ENCODE measurements around the gene SLC39A9. TPM values are rescaled to one million over a fixed set of nuclear protein-coding genes. Genes with fewer than 3 reads are reported as not detected.

Gene SLC39A9
- total and polyA plus RNA-seq, 8 donors = 12.1 to 121 (median 19.6) TPM

DNA sequence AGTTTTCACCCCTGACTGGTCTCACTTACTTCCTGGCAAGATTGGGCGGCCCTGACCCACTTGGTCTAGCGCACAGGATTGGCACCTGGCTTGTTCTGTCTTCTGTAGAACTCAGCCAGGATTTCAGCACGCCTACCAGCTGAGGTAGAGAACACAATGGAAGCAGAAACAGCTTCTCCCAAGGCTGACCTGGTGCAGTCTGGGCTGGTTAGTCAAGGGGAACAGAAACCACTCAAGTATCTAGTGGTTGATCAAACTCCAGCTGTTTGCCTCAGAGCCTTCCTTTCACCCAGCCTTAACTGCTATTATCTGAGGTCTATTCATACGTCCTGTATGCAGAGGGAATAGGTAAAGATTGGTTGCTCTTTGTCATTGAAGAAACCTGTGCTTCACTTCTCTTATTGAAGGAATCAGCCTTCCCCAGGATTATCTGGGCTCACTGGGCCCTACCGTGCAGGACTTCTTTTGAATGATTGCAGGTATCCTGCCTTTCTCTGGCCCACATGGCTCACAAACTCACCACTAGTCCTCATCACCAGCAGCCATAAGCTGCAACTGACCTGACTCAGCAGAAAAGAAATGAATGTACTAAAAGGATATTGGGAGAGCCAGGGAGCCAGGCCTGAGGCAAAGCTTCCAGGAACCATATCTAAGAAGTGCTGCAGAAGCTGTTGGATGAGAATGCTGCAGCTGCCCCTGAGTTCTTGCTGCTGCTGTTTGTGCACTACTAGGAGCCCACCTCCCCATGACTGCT, 83.5 kb downstream of the SLC39A9 start:
- Histone ChIP-seq H3K9me3 (peaks cover 0 to 3% (median 0%) of the 10 kb centered on the region in 4 donors), H3K4me3 (no peak overlapping the region), H3K27ac (no peak overlapping the region), H3K4me1 (peaks cover 17 to 20% (median 18%) of the 10 kb centered on the region in 4 donors), H3K36me3 (no peaks in the 10 kb centered on the region), H3K27me3 (peaks cover 5 to 60% (median 38%) of the 10 kb centered on the region in 3 donors)
- TF ChIP-seq, protein P1, sequence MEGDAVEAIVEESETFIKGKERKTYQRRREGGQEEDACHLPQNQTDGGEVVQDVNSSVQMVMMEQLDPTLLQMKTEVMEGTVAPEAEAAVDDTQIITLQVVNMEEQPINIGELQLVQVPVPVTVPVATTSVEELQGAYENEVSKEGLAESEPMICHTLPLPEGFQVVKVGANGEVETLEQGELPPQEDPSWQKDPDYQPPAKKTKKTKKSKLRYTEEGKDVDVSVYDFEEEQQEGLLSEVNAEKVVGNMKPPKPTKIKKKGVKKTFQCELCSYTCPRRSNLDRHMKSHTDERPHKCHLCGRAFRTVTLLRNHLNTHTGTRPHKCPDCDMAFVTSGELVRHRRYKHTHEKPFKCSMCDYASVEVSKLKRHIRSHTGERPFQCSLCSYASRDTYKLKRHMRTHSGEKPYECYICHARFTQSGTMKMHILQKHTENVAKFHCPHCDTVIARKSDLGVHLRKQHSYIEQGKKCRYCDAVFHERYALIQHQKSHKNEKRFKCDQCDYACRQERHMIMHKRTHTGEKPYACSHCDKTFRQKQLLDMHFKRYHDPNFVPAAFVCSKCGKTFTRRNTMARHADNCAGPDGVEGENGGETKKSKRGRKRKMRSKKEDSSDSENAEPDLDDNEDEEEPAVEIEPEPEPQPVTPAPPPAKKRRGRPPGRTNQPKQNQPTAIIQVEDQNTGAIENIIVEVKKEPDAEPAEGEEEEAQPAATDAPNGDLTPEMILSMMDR (IDR thresholded peaks at IDR 0.05) = no peak
- TF ChIP-seq EP300 (IDR thresholded peaks at IDR 0.05) = no peak
- intact Hi-C loops (cut with DNase I; ENCODE audit: low total_unique reads) = no loop called here
- WGBS, 5 donors = 69 to 87% (median 82%) methylated on average over 5 of the region's 5 CpGs
- DNase-seq = no peak

DNA sequence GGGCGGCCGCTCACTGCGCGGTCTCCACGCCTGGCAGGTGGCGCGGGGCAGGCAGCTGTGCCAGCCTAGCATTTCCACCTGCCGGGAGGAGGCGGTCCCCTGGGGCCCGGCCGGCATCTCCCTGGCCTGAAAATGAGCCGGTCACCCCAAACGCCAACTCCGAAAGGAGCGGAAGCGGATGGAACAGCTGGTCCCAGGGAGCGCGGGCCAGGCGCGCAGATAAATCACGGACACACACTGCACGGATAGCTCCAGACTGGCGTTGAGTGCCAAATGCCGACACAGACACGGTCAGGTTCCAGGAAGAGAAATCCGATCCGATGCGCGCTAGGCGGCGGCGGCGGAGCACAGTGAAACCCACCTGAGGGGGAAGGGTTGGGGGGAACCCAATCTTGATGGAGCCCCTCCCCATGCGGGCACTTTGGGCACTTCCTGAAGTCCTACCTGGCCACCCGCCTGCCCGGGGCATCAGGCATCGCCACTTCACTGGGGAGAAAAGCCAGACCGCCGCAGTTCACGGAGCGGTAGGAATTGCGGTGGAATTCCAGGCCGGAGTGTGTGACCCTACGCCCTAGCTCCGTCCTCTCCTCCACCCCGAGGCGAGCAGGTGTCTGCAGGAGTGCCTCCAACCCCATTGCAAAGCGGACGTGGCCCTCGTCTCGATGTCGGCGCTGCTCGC, 85.4 kb downstream of the SLC39A9 start:
- H3K27me3 ChIP-seq = peaks cover 5 to 80% (median 38%) of the 10 kb centered on the region in 3 donors
- 1 to 6% (median 4%) methylated on average over 13 to 54 of the region's 54 CpGs for WGBS, 5 donors
- no peak overlapping the region for H3K27ac ChIP-seq
- peaks cover 17 to 20% (median 18%) of the 10 kb centered on the region in 4 donors for H3K4me1 ChIP-seq
- intact Hi-C loops (cut with DNase I; ENCODE audit: low total_unique reads) = no loop called here
- H3K4me3 ChIP-seq = peak overlapping the region; percentile 40 to 61 (median 44)
- H3K36me3 ChIP-seq = no peaks in the 10 kb centered on the region
- TF ChIP-seq EP300 (IDR thresholded peaks at IDR 0.05) = no peak
- TF ChIP-seq POLR2AphosphoS5 (IDR thresholded peaks at IDR 0.05) = no peak
- no peak for TF ChIP-seq POLR2A (IDR thresholded peaks at IDR 0.05)
- TF ChIP-seq, protein P1 (IDR thresholded peaks at IDR 0.05) = no peak
- peak in 1 of 2 donors; percentile 71 for DNase-seq
- no peaks in the 10 kb centered on the region for H3K9me3 ChIP-seq

DNA sequence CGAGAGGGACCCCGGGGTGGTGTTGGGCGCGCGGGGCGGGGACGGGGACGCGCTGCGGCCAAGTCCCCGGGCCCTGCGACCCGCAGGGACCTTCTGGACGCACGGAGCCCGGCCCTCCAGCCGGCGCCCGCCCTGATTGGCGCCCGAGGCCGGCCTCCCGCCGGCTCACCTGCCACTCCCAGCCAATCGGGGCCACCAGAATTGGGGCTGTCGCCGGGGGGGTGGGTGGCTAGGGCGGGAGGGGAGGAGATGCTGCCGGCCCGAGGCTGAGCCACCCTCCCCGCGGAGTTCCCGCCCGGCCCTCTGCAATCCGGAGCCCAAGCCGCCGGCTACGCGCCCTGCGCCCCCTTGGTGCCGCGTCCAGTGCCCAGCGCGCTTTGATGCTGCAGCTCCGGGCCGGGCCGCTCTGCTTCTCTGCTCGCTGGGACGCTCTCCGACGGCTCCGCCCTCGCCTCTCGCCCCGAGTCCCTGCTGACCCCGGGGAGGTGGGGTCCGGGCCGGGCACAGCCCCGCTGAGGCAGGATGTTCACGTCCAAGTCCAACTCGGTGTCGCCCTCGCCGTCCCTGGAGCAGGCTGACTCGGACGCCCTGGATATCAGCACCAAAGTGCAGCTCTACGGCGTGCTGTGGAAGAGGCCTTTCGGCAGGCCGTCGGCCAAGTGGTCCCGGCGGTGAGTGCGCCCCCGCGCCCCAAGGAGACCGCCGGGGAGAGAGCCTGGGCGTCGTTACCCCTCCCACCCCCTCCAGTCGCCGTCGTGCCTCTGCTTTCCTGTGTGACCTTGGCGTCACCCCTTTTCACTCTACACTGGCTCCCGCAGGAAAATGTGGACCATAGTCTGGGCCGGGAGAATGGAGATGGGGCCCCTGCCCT, 86.2 kb downstream of the SLC39A9 start, which contains the start of gene PLEKHD1:
PLEKHD1 (plus strand) TSS at position 285 of the 871 bp plus-strand sequence; CDS start at position 523, 238 bp downstream.
- peak within 1 kb of the TSS; percentile 40 to 61 (median 44) for H3K4me3 ChIP-seq
- no peak within 1 kb of the TSS for H3K27ac ChIP-seq
- intact Hi-C loops (cut with DNase I; ENCODE audit: low total_unique reads) = no loop called here
- peaks cover 5 to 80% (median 38%) of the 10 kb centered on the region in 3 donors for H3K27me3 ChIP-seq
- peaks cover 17 to 20% (median 18%) of the 10 kb centered on the region in 4 donors for H3K4me1 ChIP-seq
- 2 to 9% (median 4%) methylated on average over 29 to 86 of the region's 86 CpGs for WGBS, 5 donors
- TF ChIP-seq, protein P1 (IDR thresholded peaks at IDR 0.05) = no peak
- TF ChIP-seq EP300 (IDR thresholded peaks at IDR 0.05) (no peak), POLR2AphosphoS5 (IDR thresholded peaks at IDR 0.05) (no peak), POLR2A (IDR thresholded peaks at IDR 0.05) (no peak)
- peak; percentile 32 to 38 for DNase-seq
- no peaks in the 10 kb centered on the region for H3K9me3 ChIP-seq
- H3K36me3 ChIP-seq = no peaks in the 10 kb centered on the region

DNA sequence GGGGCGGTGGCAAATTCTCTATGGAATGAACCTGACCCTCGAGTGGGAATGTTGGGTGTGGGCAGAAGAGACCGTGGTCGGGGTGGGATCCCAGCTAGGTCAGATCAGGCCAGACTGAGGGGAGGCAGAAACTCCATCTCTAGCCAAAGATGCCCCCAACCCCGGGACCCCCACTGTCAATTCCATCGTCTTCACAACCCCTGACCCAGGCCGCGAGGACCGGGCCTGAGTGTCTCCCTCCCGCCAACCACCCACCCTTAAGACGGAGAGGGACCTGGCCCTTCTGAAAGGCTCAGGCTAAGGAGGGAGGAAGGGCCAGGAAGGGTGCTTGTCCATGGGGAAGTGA, 86.8 kb downstream of the SLC39A9 start:
- H3K4me3 ChIP-seq = peak overlapping the region in 1 of 4 donors; percentile 61
- no peak for TF ChIP-seq POLR2AphosphoS5 (IDR thresholded peaks at IDR 0.05)
- WGBS, 5 donors = 61 to 76% (median 66%) methylated on average over 11 of the region's 11 CpGs
- no peaks in the 10 kb centered on the region for H3K36me3 ChIP-seq
- H3K9me3 ChIP-seq = no peaks in the 10 kb centered on the region
- peaks cover 5 to 75% (median 38%) of the 10 kb centered on the region in 3 donors for H3K27me3 ChIP-seq
- H3K27ac ChIP-seq = no peak overlapping the region
- H3K4me1 ChIP-seq = peaks cover 17 to 20% (median 18%) of the 10 kb centered on the region in 4 donors
- intact Hi-C loops (cut with DNase I; ENCODE audit: low total_unique reads) = no loop called here
- DNase-seq = no peak

Measured in stomach (tissue), 9 donors.